ENCODE data around the gene MRPL3. TPM values are rescaled to one million over a fixed set of nuclear protein-coding genes. Genes with fewer than 3 reads are reported as not detected.
"Not testable (repeated sequence)": the region's sequence is repeated elsewhere in the genome, so short reads cannot be mapped to it uniquely, and the experiment has no call there.

Gene MRPL3
- total RNA-seq, 2 experiments from 2014 or later = 210 to 218 TPM

DNA sequence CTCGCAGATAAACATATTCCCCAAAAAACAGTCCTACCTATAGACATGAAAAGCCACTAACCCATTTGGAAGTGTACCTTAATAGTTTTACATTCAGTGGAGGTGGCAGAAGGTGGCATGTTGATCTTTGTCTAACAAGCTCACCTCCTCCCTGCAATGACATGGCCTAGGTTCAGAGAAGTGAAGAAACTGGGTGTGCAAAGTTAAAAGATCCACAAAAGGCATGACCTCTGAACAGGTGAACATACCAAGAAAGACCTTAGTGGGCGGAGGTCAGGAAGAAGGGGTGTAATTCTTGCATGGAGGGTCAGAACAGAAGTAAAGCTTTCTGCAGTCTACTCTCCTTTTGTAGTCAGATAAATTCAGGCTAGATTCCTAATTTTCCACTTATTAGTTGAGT is 822 bp downstream of the MRPL3 start:
- ChIA-PET POLR2A (no interaction called here), CTCF (no interaction called here)

DNA sequence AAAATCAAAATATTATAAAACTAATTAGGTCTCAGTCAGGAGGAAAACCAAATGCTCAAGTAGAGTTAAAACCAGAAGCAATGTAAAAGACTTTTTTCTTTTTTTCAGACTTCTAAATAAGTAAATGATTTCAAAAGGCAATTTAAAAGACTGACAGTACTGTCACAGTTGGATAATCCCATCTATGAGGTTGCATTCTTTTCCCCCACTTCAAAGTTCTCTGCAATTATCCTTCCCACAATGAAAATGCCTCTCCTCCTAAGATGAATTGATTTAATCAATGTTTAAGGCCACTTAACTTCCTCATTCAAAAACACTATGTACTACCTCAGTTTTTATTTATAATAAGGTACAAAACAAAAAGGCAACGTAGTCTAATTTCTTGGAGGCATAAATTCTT is 8.1 kb downstream of the MRPL3 start:
- ChIA-PET POLR2A (no interaction called here), CTCF (no interaction called here)

DNA sequence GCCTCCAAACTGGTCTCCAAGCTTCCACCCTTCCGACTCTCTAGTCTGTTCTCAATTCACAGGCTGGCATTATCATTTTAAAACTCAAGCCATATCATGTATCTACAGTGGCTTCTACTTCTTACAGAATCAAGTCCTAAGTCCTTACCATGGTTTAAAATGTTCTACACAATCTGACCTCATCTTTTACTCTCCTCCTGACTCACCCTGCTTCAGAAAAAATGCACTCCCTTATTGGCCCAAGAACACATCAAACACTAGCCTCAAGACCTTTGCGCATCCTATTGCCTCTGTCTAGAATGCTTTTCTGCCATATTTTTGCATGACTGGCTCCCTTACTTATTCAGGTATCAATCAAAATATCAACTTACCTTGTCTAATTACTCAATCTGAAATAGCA is 11.0 kb downstream of the MRPL3 start:
- CTCF ChIA-PET = no interaction called here
- POLR2A ChIA-PET = no interaction called here

DNA sequence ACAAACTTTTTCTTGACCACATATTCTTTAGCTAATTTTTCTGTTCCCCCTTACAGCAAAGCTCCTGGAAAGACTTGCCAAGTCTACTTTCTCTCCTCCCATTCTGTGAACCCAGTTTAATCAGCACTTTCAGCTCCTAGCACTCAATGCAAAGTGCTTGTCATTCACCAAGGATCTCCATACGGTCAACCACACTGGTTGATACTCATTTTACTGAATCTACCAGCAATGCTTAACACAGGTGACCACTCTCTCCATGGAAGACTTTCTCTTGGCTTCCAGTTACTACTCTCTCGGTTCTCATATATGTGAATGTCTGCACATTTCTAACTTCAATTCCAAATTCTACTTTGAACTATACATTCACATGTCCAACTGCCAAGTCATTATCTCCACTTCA is 11.7 kb downstream of the MRPL3 start:
- CTCF ChIA-PET = no interaction called here
- POLR2A ChIA-PET = interaction anchor here (0.7 kb wide), 1 partner anchor 468 kb away, joined by 3 read pairs; no protein-coding TSS in a partner anchor

DNA sequence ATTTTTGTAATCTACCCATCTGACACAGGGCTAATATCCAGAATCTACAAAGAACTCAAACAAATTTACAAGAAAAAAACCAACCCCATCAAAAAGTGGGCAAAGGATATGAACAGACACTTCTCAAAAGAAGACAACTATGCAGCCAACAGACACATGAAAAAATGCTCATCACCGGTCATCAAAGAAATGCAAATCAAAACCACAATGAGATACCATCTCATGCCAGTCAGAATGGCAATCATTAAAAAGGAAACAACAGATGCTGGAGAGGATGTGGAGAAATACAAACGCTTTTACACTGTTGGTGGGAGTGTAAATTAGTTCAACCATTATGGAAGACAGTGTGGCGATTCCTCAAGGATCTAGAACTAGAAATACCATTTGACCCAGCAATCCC is 16.2 kb downstream of the MRPL3 start:
- POLR2A ChIA-PET, CTCF ChIA-PET: not testable (repeated sequence)

DNA sequence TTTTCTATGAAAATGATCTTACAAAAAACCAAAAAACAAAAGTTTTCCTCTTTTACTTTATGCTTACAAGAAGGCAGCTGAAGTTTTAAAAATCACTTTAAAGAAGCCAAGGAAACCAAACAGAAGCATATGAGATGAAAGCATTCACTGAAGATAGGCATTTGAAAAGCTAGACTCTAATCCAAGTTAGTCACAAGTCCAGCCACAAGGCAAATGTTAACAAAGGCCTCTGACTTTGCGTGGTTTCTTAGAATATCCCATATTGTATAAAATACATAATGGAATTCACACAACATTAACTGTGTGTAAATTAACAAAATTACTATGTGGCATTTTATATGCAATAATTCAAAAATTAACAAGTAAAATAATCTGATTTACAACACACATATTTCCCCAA is 17.7 kb downstream of the MRPL3 start:
- POLR2A ChIA-PET = no interaction called here
- CTCF ChIA-PET = no interaction called here

DNA sequence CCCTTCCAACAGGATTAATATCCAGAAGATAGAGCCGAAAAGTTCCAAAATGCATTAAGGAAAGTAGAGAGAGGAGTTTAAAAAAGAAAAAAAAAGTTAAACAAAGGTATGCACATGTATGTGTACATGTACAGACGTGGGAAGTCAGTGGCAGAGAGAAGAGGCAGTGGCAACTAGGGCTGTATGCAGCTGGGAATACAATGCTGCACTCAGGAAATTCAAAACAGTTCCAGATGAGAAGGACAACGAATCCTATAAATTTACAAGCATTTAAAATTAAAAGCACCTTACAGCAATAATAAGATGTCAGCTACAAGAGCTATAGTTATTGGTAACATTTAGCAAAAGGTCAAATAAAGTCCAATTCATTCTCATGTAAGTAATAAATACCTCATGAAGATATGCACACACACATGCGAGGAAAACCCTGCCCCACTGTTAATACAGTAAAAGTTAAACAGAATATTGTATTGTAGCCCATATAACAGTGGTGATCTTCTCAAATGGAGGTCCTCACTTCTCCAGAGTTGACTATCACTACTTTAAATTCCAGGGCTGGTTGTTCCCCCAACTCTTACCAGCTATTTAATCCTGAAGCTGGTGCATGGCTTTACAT is 18.2 kb downstream of the MRPL3 start:
- POLR2A ChIA-PET = no interaction called here
- CTCF ChIA-PET = no interaction called here

DNA sequence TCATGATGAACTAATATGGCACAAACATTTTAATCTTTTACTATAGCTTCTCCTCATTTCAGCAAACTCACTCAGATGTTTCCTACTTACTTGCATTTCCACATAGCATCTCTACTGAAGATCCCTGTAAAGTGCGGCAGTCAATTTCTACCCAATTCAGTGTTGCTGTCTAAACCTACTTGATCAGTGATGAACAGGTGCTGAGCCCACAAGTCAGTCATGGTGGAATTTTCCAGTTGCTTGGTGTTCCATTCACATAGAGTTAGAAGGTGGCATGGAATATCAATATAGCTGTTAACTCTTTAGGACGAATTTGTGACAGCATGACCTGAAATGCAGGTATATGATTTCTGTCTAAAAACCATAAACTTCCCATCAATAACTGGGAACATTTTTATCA is 22.7 kb downstream of the MRPL3 start:
- POLR2A ChIA-PET = no interaction called here
- CTCF ChIA-PET = interaction anchor here (0.9 kb wide), 1 partner anchor 9 kb away, joined by 3 read pairs; no protein-coding TSS in a partner anchor

DNA sequence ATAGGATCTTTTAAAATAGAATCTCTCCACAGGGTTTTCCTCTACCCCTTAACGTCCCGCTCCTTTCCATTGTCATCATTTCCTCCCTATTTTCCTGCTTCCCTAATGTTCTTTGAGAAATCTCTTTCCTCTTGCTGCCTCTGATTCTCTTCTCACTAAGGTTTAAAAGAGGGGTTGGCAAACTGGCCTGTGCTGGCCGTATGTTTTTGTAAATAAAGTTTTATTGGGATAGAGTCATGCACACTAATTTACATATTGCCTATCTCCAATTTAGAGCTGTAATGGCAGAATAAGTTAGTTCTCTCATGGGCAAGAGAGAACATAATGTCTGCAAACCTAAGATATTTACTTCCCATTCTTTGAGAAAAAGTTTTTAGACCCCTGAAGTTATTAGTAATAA is 25.0 kb downstream of the MRPL3 start:
- POLR2A ChIA-PET = no interaction called here

DNA sequence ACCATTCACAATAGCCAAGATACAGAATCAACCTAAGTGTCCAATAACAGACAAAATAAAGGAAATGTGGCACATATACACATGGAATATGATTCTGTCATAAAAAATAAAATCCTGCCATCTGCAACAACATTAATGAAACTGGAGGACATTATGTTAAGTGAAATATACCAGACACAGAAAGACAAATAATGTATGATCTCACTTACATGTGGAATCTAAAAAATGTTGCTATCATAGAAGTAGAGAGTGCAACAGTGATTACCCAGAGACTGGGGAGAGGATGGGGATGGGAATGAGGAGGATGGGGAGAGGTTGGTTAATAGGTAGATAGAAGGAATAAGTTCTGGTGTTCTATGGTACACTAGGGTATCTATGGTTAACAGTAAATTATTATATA is 28.7 kb downstream of the MRPL3 start:
- POLR2A ChIA-PET = no interaction called here
- CTCF ChIA-PET = no interaction called here

More for the DNA sequence above, 25.0 kb downstream of the MRPL3 start:
- CTCF ChIA-PET = no interaction called here

DNA sequence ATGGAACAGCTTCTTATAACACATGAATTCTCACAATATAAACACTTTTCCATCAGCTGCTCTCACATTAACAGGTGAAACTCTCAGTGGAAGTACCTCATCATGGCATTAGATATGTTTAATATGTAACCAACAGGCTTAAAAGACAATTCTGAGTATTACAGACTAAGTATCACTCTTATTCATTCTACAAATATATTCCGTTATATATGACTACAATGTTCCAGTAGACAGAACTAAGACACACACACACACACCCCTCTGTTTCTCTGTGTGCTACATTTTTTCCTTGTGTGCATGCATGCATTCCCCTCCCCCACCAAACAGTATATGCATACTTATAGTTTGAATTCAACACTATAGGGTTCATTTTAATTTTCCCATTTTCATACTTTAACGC is 32.4 kb downstream of the MRPL3 start:
- ChIA-PET CTCF (no interaction called here), POLR2A (no interaction called here)

DNA sequence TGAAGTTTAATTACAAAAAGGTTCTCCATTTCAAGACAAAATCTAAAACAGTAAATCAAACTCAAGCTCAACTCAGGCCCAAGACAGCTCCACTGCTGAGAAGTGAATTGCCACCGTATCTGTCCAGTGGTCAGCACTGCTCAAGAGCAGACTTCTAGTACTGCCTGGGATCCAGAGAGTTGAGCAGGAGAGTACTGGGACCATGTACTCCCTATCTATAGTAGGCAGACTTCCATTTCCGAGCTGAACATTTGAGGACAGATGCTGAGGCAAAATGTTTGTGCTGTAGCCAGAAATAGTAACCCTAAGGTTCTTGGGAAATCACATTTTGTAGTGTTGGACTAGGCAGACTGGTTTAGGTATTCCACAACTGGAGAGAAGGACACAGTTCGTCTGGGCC is 44.1 kb downstream of the MRPL3 start:
- ChIA-PET CTCF (no interaction called here), POLR2A (no interaction called here)

DNA sequence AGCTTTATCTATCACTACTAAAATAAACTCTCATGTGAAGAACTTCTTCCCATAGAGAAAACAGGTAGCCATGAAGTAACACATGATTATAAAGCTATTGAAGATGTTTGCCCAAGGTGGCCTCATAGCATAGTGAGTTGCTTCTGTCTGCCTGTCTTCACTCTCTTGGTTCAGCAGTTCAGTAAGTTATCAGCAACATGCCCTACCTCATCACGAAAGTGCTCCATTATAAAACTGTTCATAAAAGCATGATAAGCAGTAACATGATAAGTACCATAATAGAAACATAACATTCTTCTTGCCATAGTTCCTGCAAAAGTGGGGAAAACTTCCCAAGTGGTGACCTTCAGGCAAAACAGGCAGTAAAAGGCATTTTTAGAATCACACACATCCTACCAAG is 45.6 kb downstream of the MRPL3 start:
- CTCF ChIA-PET = no interaction called here
- POLR2A ChIA-PET = no interaction called here

DNA sequence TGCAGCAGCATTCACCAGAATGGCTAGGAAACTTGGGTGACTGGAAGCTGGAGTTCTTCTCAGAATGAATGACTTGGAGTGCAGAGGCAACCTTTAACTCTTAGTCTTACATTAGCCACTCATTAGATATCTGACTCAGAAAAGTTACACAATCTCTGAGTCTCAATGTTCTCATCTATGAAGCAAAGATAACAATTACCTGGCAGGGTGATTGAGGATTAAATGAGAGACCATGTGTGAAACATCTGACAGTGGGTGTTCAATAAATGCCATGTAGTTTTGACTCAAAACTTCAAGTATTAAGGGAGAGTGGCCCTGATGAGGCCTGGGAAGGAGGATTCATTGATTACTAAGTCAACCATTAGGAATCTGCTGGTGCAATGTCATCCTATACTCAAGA is 48.3 kb downstream of the MRPL3 start:
- CTCF ChIA-PET = no interaction called here
- POLR2A ChIA-PET = no interaction called here

DNA sequence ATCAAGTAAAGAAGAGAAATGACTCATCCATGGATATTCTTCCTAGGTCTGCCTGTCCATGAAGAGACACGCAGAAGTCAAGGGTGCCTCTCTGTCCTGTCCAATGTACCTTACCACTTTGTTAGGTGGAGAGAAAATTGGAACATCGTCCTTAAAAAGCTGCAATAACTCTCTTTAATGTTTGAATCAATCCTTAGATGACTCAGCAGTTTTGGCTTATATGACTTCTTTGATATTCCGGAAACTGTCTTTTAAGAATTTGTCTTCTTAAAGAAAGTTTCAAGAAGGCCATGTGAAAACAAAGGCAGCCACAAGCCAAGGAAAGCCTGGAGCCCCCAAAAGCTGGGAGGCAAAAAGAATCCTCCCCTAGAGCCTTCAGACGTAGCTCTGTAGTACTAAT is 49.2 kb downstream of the MRPL3 start:
- CTCF ChIA-PET = no interaction called here
- POLR2A ChIA-PET = no interaction called here

DNA sequence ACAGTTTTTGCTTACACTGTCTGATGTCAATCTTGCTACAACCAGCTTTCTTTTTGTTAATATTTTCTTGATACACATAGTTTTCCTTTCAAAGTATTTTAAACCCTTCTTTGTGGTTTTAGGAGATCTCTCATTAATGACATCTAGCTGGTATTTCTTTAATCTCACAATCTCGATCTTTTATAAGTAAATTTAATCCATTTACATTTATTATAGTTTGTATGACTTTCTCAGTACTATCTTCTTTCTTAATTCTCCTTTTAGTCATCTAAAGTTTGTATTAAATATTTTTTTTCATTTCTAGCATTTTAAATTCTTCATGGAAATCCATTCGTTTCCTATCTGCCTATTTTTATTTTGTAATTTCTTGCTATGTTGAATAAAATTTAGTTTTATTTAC is 55.4 kb downstream of the MRPL3 start:
- POLR2A ChIA-PET = interaction anchor here (0.5 kb wide), 1 partner anchor 553 kb away, joined by 3 read pairs; the partner anchor contains the start of gene ATP2C1
- CTCF ChIA-PET = no interaction called here

DNA sequence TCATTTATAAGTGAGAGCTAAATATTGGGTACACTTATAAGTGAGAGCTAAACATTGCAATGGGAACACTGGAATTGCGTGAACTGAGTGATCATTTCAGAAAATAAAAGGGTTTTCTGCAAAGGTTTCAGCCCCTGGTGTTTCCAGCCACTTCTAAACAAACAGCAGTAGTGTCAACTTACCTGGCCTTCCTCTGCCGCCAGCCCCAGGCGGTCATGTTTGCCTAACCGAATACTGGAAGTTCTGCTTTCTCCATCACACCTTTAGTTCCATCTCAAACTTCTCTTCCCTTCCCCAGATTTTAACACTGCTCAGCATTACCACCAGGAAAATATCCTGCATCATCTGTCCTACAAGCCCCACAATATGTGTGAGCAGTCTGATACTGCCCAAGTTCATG is 58.6 kb downstream of the MRPL3 start:
- ChIA-PET CTCF (interaction anchor here (0.6 kb wide), 1 partner anchor 62 kb away, joined by 3 read pairs; the partner anchor contains the start of gene NUDT16), POLR2A (no interaction called here)

DNA sequence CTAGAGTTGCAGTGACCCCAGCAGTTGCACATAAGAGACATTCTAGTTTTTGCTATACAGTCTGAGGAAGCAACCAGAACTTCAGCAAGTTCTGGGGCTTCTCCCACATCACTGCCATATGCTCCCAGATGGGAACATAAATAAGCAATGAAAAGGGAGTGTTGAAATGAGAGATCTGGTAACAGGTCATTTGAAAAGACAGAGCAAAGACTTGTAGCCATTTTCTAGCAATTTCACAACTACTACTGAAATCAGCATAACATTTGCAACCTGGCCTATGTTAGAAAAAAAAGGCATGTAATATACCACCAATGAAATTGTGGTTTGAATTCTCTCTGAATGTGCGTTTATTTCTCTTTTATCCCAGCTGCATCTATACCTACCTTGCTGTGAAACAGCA is 63.7 kb downstream of the MRPL3 start:
- ChIA-PET POLR2A (no interaction called here), CTCF (no interaction called here)

DNA sequence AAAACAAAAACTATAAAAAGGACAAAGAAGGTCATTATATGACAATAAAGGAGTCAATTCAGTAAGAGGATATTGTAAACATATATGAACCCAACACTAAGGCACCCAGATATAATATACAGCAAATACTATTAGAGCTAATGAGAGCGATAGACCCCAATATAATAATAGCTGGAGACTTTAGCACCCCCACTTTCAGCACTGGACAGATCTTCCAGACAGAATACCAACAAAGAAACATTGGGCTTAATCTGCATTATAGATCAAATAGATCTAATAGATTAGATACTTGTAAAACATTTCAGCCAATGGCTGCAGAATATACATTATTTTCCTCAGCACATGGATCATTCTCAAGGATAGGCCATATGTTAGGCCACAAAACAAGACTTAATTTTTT is 67.8 kb downstream of the MRPL3 start:
- POLR2A ChIA-PET = no interaction called here
- CTCF ChIA-PET = no interaction called here

DNA sequence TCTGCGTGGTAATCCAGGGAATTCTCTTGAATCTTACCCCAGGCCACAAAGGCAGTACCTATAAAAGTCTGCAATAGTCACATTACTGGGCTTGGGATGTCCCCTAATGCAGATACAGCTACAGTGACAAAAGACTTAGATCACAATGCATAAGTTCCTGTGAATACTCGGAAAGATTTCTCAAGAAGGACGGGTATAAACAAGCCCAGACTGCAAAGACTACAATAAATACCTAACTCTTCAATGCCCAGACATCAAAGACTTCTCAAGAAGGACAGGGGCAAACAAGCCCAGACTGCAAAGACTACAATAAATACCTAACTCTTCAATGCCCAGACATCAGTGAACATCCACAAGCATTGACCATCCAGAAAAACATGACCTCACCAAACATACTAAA is 70.3 kb downstream of the MRPL3 start:
- ChIA-PET CTCF (no interaction called here), POLR2A (no interaction called here)

DNA sequence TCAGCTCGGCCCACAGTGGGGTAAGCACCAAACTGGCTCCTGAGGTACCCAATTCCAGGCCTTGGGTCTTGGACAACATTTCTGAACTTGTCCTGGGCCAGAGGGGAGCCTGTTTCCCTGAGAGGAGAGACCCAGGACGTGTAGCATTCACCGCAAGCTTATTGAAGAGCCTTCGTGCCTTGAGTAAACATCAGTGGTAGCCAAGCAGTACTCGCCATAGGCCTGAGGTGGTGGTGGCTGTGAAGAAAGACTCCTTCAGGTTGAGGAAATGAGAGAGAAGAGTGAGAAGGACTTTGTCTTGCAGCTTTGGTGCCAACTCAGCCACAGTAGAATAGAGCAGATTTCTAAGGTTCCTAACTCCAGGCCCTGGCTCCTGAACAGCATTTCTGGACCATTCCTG is 71.0 kb downstream of the MRPL3 start:
- POLR2A ChIA-PET = no interaction called here
- CTCF ChIA-PET = no interaction called here

DNA sequence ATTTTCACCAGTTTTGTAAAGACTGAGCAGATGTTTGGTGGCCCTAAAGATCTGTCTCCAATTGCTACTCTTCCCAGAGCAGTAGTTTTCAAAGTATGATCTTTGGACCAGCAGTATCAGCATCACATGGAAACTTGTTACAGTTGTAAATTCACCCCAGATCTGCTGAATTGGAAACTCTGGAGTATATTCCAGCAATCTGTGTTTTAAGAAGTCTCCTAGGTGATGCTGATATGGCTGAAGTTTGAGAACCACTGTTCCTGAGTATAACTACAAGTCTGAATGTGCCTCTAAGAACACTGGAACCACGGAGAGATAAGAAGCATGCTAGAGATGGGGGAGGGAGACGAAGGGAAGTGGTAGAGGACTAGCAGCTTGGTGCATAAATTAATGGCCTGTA is 75.5 kb downstream of the MRPL3 start:
- POLR2A ChIA-PET = no interaction called here
- CTCF ChIA-PET = no interaction called here

DNA sequence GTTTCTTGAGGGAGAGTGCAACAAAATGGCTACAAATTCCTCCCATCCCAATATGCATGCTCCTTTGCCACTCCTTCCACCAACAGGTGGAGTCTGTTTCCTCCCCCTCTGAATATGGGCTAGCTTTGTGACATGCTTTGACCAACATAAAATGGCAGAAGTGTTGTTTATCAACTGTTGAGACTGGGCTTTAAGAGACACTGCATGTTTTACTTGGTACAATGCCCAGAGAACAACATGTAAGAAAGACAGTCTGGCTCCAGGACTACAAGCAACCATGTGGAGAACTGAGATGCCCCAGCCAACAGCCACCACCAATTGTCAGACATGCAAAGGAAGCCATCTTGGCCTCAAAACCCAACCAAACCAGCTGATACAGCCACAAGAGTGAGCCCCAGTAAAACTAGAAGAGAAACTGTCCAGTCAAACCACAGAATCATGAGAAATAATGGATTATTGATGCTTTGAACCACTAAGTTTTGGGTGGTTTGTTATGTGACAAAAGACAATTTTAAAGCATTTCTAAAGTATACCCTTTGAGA is 80.7 kb downstream of the MRPL3 start:
- CTCF ChIA-PET = no interaction called here
- POLR2A ChIA-PET = no interaction called here
